Measurements from ENCODE around the gene TIAM1. TPM values are rescaled to one million over a fixed set of nuclear protein-coding genes. Genes with fewer than 3 reads are reported as not detected.

Gene TIAM1
- total RNA-seq, 1 experiment from 2014 or later: 28.7 TPM

DNA sequence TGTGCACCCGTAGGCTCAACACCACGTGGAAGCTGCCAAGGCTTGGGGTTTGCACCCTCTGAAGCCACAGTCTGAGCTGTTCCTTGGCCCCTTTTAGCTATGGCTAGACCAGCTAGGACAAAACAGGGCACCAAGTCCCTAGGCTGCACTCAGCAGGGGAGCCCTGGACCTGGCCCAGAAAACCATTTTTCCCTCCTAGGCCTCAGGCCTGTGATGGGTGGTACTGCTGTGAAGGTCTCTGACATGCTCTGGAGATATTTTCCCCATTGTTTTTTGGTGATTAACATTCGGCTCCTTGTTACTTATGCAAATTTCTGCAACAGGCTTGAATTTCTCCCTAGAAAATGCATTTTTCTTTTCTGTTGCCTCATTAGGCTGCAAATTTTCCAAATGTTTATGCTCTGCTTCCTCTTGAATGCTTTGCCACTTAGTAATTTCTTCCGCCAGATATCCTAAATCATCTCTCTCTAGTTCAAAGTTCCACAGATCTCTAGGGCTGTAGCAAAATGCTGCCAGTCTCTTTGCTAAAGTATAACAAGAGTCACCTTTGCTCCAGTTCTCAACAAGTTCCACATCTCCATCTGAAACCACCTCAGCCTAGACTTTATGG, 236.8 kb downstream of the TIAM1 start:
- POLR2A ChIA-PET: no interaction called here
- Mint-ChIP-seq H3K27me3 (ENCODE audit: low read depth) (no peaks in the 10 kb centered on the region), H3K9me3 (peaks cover 41% of the 10 kb centered on the region), H3K36me3 (peaks cover 38% of the 10 kb centered on the region), H3K4me1 (peaks cover 26% of the 10 kb centered on the region), H3K4me3 (no peak overlapping the region), H3K27ac (no peak overlapping the region)
- CTCF ChIA-PET: no interaction called here
- DNase-seq (ENCODE audit: low spot score): no peak
- no peak for ATAC-seq
- TF ChIP-seq ZNF121 (CRISPR knock-in tag; IDR thresholded peaks at IDR 0.05) (no peak), ZNF416 (CRISPR knock-in tag; IDR thresholded peaks at IDR 0.05) (no peak), SMAD4 (CRISPR knock-in tag; IDR thresholded peaks at IDR 0.05) (no peak), PRRX2 (CRISPR knock-in tag; IDR thresholded peaks at IDR 0.05) (no peak), ZBTB21 (CRISPR knock-in tag; IDR thresholded peaks at IDR 0.05; ENCODE audit: borderline replicate concordance) (no peak), GABPB1 (CRISPR knock-in tag; IDR thresholded peaks at IDR 0.05) (no peak)
- TF ChIP-seq, protein P1, sequence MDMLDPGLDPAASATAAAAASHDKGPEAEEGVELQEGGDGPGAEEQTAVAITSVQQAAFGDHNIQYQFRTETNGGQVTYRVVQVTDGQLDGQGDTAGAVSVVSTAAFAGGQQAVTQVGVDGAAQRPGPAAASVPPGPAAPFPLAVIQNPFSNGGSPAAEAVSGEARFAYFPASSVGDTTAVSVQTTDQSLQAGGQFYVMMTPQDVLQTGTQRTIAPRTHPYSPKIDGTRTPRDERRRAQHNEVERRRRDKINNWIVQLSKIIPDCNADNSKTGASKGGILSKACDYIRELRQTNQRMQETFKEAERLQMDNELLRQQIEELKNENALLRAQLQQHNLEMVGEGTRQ (CRISPR knock-in tag; IDR thresholded peaks at IDR 0.05): no peak
- TF ChIP-seq, protein P2, sequence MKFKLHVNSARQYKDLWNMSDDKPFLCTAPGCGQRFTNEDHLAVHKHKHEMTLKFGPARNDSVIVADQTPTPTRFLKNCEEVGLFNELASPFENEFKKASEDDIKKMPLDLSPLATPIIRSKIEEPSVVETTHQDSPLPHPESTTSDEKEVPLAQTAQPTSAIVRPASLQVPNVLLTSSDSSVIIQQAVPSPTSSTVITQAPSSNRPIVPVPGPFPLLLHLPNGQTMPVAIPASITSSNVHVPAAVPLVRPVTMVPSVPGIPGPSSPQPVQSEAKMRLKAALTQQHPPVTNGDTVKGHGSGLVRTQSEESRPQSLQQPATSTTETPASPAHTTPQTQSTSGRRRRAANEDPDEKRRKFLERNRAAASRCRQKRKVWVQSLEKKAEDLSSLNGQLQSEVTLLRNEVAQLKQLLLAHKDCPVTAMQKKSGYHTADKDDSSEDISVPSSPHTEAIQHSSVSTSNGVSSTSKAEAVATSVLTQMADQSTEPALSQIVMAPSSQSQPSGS (CRISPR knock-in tag; IDR thresholded peaks at IDR 0.05; ENCODE audit: borderline replicate concordance, low read depth): no peak
- TF ChIP-seq, protein P3, sequence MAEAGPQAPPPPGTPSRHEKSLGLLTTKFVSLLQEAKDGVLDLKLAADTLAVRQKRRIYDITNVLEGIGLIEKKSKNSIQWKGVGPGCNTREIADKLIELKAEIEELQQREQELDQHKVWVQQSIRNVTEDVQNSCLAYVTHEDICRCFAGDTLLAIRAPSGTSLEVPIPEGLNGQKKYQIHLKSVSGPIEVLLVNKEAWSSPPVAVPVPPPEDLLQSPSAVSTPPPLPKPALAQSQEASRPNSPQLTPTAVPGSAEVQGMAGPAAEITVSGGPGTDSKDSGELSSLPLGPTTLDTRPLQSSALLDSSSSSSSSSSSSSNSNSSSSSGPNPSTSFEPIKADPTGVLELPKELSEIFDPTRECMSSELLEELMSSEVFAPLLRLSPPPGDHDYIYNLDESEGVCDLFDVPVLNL (CRISPR knock-in tag; IDR thresholded peaks at IDR 0.05; ENCODE audit: borderline replicate concordance, low read depth): no peak
- TF ChIP-seq, protein P4, sequence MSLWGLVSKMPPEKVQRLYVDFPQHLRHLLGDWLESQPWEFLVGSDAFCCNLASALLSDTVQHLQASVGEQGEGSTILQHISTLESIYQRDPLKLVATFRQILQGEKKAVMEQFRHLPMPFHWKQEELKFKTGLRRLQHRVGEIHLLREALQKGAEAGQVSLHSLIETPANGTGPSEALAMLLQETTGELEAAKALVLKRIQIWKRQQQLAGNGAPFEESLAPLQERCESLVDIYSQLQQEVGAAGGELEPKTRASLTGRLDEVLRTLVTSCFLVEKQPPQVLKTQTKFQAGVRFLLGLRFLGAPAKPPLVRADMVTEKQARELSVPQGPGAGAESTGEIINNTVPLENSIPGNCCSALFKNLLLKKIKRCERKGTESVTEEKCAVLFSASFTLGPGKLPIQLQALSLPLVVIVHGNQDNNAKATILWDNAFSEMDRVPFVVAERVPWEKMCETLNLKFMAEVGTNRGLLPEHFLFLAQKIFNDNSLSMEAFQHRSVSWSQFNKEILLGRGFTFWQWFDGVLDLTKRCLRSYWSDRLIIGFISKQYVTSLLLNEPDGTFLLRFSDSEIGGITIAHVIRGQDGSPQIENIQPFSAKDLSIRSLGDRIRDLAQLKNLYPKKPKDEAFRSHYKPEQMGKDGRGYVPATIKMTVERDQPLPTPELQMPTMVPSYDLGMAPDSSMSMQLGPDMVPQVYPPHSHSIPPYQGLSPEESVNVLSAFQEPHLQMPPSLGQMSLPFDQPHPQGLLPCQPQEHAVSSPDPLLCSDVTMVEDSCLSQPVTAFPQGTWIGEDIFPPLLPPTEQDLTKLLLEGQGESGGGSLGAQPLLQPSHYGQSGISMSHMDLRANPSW (CRISPR knock-in tag; conservative IDR thresholded peaks at IDR 0.05; ENCODE audit: low read depth): no peak

DNA sequence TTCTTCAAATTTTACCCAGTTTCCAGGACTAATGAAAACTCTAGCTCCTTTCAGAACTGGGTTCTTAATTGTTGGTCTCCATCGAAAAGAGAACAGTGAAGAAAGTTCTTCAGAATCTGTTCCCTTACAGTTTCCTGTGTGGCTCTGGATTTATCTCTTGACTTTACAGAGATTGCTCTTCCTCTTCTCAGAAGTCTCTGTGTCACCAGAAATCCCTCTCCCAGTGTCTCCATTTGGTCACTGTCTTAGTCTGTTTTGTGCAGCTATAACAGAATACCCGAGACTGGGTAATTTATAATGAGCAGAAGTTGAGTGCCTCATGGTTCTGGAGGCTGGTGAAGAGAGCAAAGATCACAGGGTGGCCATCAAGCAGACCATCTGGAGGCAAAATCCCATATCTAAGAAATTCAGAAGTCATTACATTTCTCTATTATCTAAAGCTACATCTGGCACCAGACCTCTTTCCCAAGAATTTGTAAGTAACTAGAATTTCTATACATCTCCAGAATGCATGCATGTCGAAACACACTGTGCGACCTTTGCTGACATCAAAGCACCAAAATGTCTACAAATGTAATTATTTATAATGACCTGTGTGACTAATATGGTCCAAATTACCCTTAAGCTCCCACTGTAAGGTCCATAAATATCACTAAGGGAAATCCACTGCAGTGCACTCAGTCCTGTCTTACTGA, 240.3 kb downstream of the TIAM1 start:
- DNase-seq (ENCODE audit: low spot score) (no peak), ATAC-seq (no peak)
- Mint-ChIP-seq H3K27ac (0 out of 2 replicates have a peak overlapping the region, but pooled peaks have one; percentile 16), H3K36me3 (peaks cover 38% of the 10 kb centered on the region), H3K9me3 (peaks cover 41% of the 10 kb centered on the region), H3K4me3 (no peak overlapping the region), H3K27me3 (ENCODE audit: low read depth) (no peaks in the 10 kb centered on the region; the same call in 1 of the 2 replicates), H3K4me1 (peaks cover 18% of the 10 kb centered on the region)
- TF ChIP-seq, protein P5, sequence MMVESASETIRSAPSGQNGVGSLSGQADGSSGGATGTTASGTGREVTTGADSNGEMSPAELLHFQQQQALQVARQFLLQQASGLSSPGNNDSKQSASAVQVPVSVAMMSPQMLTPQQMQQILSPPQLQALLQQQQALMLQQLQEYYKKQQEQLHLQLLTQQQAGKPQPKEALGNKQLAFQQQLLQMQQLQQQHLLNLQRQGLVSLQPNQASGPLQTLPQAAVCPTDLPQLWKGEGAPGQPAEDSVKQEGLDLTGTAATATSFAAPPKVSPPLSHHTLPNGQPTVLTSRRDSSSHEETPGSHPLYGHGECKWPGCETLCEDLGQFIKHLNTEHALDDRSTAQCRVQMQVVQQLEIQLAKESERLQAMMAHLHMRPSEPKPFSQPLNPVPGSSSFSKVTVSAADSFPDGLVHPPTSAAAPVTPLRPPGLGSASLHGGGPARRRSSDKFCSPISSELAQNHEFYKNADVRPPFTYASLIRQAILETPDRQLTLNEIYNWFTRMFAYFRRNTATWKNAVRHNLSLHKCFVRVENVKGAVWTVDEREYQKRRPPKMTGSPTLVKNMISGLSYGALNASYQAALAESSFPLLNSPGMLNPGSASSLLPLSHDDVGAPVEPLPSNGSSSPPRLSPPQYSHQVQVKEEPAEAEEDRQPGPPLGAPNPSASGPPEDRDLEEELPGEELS (CRISPR knock-in tag; IDR thresholded peaks at IDR 0.05): no peak
- TF ChIP-seq CBFB (CRISPR knock-in tag; IDR thresholded peaks at IDR 0.05; ENCODE audit: low read depth) (no peak), NFATC4 (CRISPR knock-in tag; IDR thresholded peaks at IDR 0.05) (no peak), ZNF121 (CRISPR knock-in tag; IDR thresholded peaks at IDR 0.05) (no peak), CREB1 (CRISPR knock-in tag; IDR thresholded peaks at IDR 0.05) (no peak), SMAD4 (CRISPR knock-in tag; IDR thresholded peaks at IDR 0.05) (no peak), MXD4 (CRISPR knock-in tag; IDR thresholded peaks at IDR 0.05; ENCODE audit: borderline replicate concordance) (no peak)
- TF ChIP-seq, protein P6, sequence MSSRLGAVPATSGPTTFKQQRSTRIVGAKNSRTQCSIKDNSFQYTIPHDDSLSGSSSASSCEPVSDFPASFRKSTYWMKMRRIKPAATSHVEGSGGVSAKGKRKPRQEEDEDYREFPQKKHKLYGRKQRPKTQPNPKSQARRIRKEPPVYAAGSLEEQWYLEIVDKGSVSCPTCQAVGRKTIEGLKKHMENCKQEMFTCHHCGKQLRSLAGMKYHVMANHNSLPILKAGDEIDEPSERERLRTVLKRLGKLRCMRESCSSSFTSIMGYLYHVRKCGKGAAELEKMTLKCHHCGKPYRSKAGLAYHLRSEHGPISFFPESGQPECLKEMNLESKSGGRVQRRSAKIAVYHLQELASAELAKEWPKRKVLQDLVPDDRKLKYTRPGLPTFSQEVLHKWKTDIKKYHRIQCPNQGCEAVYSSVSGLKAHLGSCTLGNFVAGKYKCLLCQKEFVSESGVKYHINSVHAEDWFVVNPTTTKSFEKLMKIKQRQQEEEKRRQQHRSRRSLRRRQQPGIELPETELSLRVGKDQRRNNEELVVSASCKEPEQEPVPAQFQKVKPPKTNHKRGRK (CRISPR knock-in tag; IDR thresholded peaks at IDR 0.05; ENCODE audit: borderline replicate concordance): no peak
- TF ChIP-seq, protein P2 (CRISPR knock-in tag; IDR thresholded peaks at IDR 0.05; ENCODE audit: borderline replicate concordance, low read depth): no peak
- TF ChIP-seq, protein P7, sequence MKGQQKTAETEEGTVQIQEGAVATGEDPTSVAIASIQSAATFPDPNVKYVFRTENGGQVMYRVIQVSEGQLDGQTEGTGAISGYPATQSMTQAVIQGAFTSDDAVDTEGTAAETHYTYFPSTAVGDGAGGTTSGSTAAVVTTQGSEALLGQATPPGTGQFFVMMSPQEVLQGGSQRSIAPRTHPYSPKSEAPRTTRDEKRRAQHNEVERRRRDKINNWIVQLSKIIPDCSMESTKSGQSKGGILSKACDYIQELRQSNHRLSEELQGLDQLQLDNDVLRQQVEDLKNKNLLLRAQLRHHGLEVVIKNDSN (CRISPR knock-in tag; IDR thresholded peaks at IDR 0.05): no peak
- CTCF ChIA-PET: interaction anchor here (1.1 kb wide), 1 partner anchor 477 kb away, joined by 3 read pairs; no protein-coding TSS in a partner anchor
- POLR2A ChIA-PET: no interaction called here

Measured in WTC11 (cell line).